Glutamatergic neuron (in vitro differentiated cells): ENCODE results near the gene LARP1. TPM values are rescaled to one million over a fixed set of nuclear protein-coding genes. Genes with fewer than 3 reads are reported as not detected.

ENCODE experiments used
- DNase-seq: peaks from one replicate; pipeline ENCODE4 v3.0.0; 2022
- H3K27ac Mint-ChIP-seq: one replicate; pipeline ENCODE4 v1.8.0; 2020; ENCODE audit warnings: mild to moderate bottlenecking, mixed read lengths, inconsistent platforms; ENCODE audit not compliant: unreplicated experiment
- H3K27me3 Mint-ChIP-seq: one replicate; pipeline ENCODE4 v1.8.0; 2020; ENCODE audit warnings: mild to moderate bottlenecking, moderate library complexity, mixed read lengths, inconsistent platforms; ENCODE audit not compliant: unreplicated experiment
- H3K36me3 Mint-ChIP-seq: one replicate; pipeline ENCODE4 v1.8.0; 2020; ENCODE audit warnings: mild to moderate bottlenecking, mixed read lengths, inconsistent platforms; ENCODE audit not compliant: unreplicated experiment
- H3K4me1 Mint-ChIP-seq: one replicate; pipeline ENCODE4 v1.8.0; 2020; ENCODE audit warnings: mild to moderate bottlenecking, low read depth, mixed read lengths, inconsistent platforms; ENCODE audit not compliant: unreplicated experiment
- H3K4me3 Mint-ChIP-seq: one replicate; pipeline ENCODE4 v1.8.0; 2020; ENCODE audit warnings: mild to moderate bottlenecking, mixed read lengths, inconsistent platforms; ENCODE audit not compliant: unreplicated experiment
- H3K9me3 Mint-ChIP-seq: one replicate; pipeline ENCODE4 v1.8.0; 2020; ENCODE audit warnings: mild to moderate bottlenecking, moderate library complexity, mixed read lengths, inconsistent platforms; ENCODE audit not compliant: unreplicated experiment
- total RNA-seq: library from RNA; stranded (reverse); fragmentation: NEBNext Ultra II Directional; extraction: Animal tissue kit (Norgen Biotek cat#: 25700); gene quantifications from one replicate; pipeline ENCODE4 v1.2.1, GENCODE V29; 2021; ENCODE audit not compliant: unreplicated experiment
- TF ChIP-seq, protein P1 (sequence below): fragments of 200-600 bp; sonication (generic); IDR thresholded peaks from one replicate; pipeline ENCODE4 v1.5.0; 2021; ENCODE audit not compliant: partially characterized antibody, unreplicated experiment

The LARP1 gene
- total RNA-seq, 1 donor from 2014 or later, result 199 TPM

DNA sequence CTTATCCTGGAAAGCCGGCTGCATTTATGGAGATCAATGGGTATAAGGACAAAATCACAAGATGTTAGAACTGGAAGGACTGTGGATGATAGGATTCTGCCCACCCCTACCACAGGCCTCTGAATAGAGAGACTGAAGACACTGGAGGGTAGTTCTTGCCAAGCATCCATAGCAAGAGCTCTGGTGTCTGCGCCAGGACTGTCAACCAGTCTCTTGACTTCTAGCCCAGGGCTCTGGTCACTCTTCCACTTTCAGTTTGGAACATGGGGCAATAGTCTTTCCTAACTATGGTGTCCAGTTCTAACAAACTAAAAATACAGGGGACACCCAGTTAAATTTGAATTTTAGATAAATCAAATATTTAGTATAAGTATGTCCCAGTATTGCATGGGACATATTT is 23.4 kb downstream of the LARP1 start:
- Mint-ChIP-seq H3K36me3 (no peaks in the 10 kb centered on the region), H3K9me3 (peaks cover 2% of the 10 kb centered on the region), H3K4me1 (peaks cover 7% of the 10 kb centered on the region), H3K27me3 (peaks cover 1% of the 10 kb centered on the region), H3K27ac (no peak overlapping the region), H3K4me3 (no peak overlapping the region)
- TF ChIP-seq, protein P1, sequence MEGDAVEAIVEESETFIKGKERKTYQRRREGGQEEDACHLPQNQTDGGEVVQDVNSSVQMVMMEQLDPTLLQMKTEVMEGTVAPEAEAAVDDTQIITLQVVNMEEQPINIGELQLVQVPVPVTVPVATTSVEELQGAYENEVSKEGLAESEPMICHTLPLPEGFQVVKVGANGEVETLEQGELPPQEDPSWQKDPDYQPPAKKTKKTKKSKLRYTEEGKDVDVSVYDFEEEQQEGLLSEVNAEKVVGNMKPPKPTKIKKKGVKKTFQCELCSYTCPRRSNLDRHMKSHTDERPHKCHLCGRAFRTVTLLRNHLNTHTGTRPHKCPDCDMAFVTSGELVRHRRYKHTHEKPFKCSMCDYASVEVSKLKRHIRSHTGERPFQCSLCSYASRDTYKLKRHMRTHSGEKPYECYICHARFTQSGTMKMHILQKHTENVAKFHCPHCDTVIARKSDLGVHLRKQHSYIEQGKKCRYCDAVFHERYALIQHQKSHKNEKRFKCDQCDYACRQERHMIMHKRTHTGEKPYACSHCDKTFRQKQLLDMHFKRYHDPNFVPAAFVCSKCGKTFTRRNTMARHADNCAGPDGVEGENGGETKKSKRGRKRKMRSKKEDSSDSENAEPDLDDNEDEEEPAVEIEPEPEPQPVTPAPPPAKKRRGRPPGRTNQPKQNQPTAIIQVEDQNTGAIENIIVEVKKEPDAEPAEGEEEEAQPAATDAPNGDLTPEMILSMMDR, result no peak
- DNase-seq, result no peak

GRCh38 chr5:154779105-154779504 is 23.9 kb downstream of the LARP1 start:
- peaks cover 10% of the 10 kb centered on the region for H3K4me1 Mint-ChIP-seq
- peak overlapping the region; percentile 38 for H3K27ac Mint-ChIP-seq
- H3K4me3 Mint-ChIP-seq, result no peak overlapping the region
- no peak for DNase-seq
- peaks cover 3% of the 10 kb centered on the region for H3K9me3 Mint-ChIP-seq
- no peaks in the 10 kb centered on the region for H3K36me3 Mint-ChIP-seq
- TF ChIP-seq, protein P1, result no peak
- H3K27me3 Mint-ChIP-seq, result peaks cover 1% of the 10 kb centered on the region

DNA sequence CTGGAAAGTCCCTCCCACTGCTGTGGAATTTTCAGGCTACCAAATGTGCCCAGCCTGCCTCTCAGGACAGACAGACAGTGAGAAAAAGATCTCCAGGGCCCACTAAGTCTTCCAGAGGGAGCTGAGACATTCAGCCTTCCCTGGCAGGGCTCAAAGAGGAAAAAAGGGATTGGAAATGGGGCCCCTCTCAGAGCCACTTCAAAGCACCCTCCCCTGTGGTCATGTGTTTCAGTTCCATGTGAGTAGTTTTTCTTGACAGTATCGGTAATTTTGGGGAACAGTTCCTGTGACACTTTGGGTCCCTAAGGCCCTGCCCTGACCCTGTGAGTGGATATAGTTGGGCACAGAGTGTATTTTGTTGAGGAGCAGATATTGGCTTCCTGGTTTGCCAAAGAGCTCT is 25.0 kb downstream of the LARP1 start:
- TF ChIP-seq, protein P1, result no peak
- Mint-ChIP-seq H3K27me3 (no peaks in the 10 kb centered on the region), H3K36me3 (no peaks in the 10 kb centered on the region), H3K4me1 (peaks cover 14% of the 10 kb centered on the region), H3K9me3 (peaks cover 6% of the 10 kb centered on the region), H3K27ac (no peak overlapping the region), H3K4me3 (no peak overlapping the region)
- DNase-seq, result no peak

DNA sequence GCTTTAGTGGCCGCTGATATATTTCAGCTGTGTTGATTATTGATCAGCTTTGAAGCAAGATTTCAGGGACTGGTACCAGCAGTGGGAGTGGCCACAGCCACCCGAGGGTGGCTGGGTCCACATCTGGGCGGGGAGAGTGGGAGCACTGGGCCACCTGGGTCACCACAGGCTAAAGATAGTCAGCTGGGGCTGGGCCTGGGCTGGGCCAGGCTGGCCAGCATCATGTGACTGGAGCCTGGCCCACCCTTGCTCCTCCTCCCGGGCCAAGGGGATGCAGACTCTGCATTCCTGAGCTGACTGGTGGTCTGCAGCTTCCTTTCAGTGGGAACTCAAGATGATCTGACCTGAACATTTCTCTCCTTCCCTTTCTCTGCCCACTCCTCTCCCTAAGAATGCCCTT is 27.1 kb downstream of the LARP1 start:
- no peaks in the 10 kb centered on the region for H3K27me3 Mint-ChIP-seq
- no peak for DNase-seq
- TF ChIP-seq, protein P1, result no peak
- no peak overlapping the region for H3K4me3 Mint-ChIP-seq
- H3K27ac Mint-ChIP-seq, result no peak overlapping the region
- peaks cover 16% of the 10 kb centered on the region for H3K4me1 Mint-ChIP-seq
- no peaks in the 10 kb centered on the region for H3K36me3 Mint-ChIP-seq
- peaks cover 6% of the 10 kb centered on the region for H3K9me3 Mint-ChIP-seq

- peaks cover 16% of the 10 kb centered on the region for H3K4me1 Mint-ChIP-seq
- H3K4me3 Mint-ChIP-seq, result no peak overlapping the region
- H3K27ac Mint-ChIP-seq, result no peak overlapping the region
- peaks cover 7% of the 10 kb centered on the region for H3K9me3 Mint-ChIP-seq
- H3K27me3 Mint-ChIP-seq, result no peaks in the 10 kb centered on the region
- no peaks in the 10 kb centered on the region for H3K36me3 Mint-ChIP-seq
- DNase-seq, result no peak
- TF ChIP-seq, protein P1, result no peak
Observed at GRCh38 chr5:154782812-154783592, 27.8 kb downstream of the LARP1 start.
